Measurements from ENCODE around the gene SNORC. TPM values are rescaled to one million over a fixed set of nuclear protein-coding genes. Genes with fewer than 3 reads are reported as not detected.
"Not testable (repeated sequence)": the region's sequence is repeated elsewhere in the genome, so short reads cannot be mapped to it uniquely, and the experiment has no call there.

SNORC gene
- 1 to 10 TPM; 1.3 to 3.6 TPM for total RNA-seq

DNA sequence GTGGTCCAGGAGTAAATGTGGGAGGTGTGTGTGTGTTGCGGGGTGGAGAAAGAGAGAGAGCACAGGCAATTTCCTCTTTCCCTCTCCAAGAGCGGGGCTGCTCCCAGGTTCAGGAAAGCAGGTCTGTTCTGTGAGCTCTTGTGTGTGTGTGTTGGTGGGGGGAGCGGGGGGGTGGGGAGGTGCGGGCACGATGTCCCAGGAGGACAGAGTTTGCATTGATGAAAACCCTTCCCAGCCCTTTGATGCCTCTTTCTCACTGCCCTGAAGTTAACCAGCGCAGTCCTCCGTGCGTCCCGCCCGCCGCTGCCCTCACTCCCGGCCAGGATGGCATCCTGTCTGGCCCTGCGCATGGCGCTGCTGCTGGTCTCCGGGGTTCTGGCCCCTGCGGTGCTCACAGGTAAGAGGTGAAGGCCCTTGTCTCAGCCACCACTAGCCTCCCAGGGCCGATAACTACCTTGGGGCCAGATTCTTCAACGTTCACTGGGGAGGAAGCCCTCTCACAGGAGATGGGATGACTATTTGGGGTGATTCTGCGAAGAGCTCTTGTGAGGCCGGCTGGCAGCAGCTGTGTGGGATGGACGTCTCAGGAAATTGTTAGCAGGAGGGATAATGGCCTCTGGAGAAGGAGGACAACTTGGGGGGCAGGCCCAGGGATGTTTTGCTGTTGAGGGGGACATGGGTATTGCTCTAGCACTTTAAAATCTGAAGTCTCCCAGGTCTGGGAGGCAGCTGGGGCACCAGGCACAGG lies at the start of gene SNORC:
TSS of gene SNORC (plus strand) at position 247 of the 748 bp plus-strand sequence. CDS start at position 325, 78 bp downstream.
- DNase-seq (ENCODE audit: low spot score in 2 of 2) (no peak), ATAC-seq (no peak)
- peak within 1 kb of the TSS in 1 of 2 donors; percentile 70 for H3K27ac Mint-ChIP-seq
- no peaks in the 10 kb centered on the region for H3K36me3 Mint-ChIP-seq
- no peaks in the 10 kb centered on the region for H3K9me3 Mint-ChIP-seq

DNA sequence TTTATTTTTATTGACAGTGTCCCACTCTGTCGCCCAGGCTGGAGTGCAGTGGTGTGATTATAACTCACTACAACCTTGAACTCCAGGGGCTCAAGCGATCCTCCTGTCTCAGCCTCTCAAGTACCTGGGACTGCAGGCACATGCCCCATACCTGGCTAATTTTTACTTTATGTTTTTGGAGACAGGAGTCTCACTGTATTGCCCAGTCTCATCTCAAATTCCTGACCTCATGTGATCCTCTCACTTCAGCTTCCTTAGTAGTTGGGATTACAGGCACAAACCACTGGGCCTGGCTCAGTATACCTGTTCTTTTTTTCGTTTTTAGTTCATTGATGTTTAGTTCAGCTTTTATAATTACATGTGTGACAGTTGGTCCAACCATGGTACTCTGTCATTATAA lies 40.1 kb upstream of the SNORC start:
- ATAC-seq = no peak
- Mint-ChIP-seq H3K9me3 (no peaks in the 10 kb centered on the region), H3K36me3 (peaks cover 12 to 23% of the 10 kb centered on the region in 2 donors), H3K27ac (no peak overlapping the region)
- no peak for DNase-seq (ENCODE audit: low spot score in 2 of 2)

GRCh38 chr2:232831496-232831895 lies 38.6 kb upstream of the SNORC start:
- H3K27ac Mint-ChIP-seq = no peak overlapping the region
- no peak for DNase-seq (ENCODE audit: low spot score in 2 of 2)
- H3K36me3 Mint-ChIP-seq = peaks cover under 1 to 8% of the 10 kb centered on the region in 2 donors
- ATAC-seq = no peak
- H3K9me3 Mint-ChIP-seq = no peaks in the 10 kb centered on the region

DNA sequence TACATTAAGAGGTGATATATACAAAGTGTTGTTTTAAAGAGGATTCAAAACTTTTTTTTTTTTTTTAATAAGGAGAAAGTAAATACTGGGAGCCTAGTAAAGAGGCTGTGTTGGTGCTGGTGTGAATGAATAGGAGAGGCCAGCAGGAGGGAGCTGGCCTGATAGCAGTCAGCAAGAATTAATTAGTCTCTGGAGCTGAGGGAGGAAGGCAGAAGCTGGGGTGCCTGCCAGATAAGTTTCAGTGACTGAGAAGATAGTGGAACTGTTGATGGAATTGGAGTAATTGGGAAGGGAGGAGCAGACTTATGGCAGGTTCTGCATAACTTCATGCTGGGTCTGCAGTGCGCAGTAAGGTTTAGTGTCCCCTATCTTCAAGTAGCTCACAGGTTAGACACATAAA lies 36.2 kb upstream of the SNORC start:
- ATAC-seq = no peak

GRCh38 chr2:232835687-232836208 lies 34.3 kb upstream of the SNORC start:
- Mint-ChIP-seq H3K27ac (no peak overlapping the region), H3K36me3 (peaks cover 0 to 6% of the 10 kb centered on the region in 2 donors), H3K9me3 (no peaks in the 10 kb centered on the region)
- ATAC-seq (no peak), DNase-seq (ENCODE audit: low spot score in 2 of 2) (no peak)

More for the DNA sequence above, 36.2 kb upstream of the SNORC start:
- Mint-ChIP-seq H3K27ac (peak overlapping the region; percentile 20 to 78), H3K9me3 (no peaks in the 10 kb centered on the region), H3K36me3 (peaks cover 0 to 6% of the 10 kb centered on the region in 2 donors)
- no peak for DNase-seq (ENCODE audit: low spot score in 2 of 2)

DNA sequence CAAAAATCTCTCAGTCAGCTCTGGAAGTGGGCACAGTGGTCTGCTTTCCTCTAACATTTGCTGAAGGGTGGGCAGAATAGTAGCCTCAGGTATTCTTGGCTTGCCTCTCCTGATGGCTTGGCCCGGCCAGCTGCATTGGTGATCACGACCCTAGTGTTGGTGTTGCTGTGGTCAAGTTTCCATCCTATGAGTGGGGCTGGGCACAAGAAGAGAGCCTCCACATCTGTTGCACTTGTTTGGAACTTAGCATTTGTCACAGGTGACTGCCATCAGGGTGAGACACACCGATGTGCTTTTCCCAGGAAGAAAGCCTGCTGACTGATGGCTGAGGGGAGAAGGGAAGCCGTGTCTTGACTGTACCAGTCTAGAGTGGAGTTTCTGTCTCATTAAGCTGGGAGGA lies 33.1 kb upstream of the SNORC start:
- peak overlapping the region in 1 of 2 donors; percentile 88 for H3K27ac Mint-ChIP-seq
- H3K9me3 Mint-ChIP-seq = no peaks in the 10 kb centered on the region
- DNase-seq (ENCODE audit: low spot score in 2 of 2) (no peak), ATAC-seq (no peak)
- peaks cover under 1 to 6% of the 10 kb centered on the region in 2 donors for H3K36me3 Mint-ChIP-seq

DNA sequence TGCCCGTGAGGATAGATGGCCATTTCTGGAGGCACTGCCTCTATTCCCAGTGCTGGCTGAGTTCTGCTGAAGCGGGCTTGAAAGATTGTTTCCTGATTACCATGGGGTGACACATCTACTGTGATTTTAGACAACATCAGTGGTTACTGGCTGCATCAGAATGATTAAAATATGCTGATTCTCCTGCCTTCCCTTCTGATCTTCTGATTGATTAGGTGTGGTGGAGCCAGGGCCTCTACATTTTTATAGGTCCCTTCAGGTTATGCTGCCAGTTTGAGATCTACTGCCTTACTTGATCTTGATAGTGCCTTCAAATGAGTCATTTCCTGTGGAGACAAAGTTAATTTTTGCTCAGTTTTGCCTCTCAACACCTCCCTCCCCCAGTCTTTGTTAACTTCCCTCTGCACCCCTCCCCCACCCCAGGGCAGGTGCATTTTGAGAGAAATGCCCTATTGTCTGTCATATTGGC lies 31.6 kb upstream of the SNORC start:
- Mint-ChIP-seq H3K36me3 (peaks cover 2 to 11% of the 10 kb centered on the region in 2 donors), H3K27ac (peak overlapping the region; percentile 65 to 88), H3K9me3 (no peaks in the 10 kb centered on the region)
- DNase-seq (ENCODE audit: low spot score in 2 of 2) (peak in 1 of 2 donors; percentile 47), ATAC-seq (peak; percentile 86 to 90)

GRCh38 chr2:232839411-232840079 lies 30.5 kb upstream of the SNORC start:
- Mint-ChIP-seq H3K27ac (peak overlapping the region in 1 of 2 donors; percentile 58), H3K36me3 (peaks cover 6 to 11% of the 10 kb centered on the region in 2 donors), H3K9me3 (no peaks in the 10 kb centered on the region)
- DNase-seq (ENCODE audit: low spot score in 2 of 2) (no peak), ATAC-seq (no peak)

DNA sequence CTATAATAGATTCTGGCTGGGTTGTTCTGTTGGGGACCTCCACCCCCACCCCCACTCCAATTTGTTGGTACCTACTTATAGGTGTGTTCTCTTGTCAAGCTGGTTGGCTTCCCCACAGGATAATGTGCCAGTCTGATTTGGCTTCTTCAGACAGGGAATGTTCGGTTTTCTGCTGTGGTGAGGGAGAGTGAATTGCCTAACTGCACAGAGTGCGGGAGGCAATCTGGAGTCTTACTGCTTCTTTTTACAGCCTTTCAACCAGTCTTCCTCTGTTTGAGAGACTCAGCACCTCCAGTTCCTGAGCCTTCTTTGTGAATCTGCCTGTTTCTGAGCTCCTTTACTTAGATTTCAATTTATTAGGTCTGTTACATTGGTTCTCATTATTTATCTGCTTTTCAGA lies 27.4 kb upstream of the SNORC start:
- H3K9me3 Mint-ChIP-seq = no peaks in the 10 kb centered on the region
- H3K27ac Mint-ChIP-seq = peak overlapping the region in 1 of 2 donors; percentile 53
- no peak for ATAC-seq
- DNase-seq (ENCODE audit: low spot score in 2 of 2) = no peak
- peaks cover 6 to 16% of the 10 kb centered on the region in 2 donors for H3K36me3 Mint-ChIP-seq

GRCh38 chr2:232843834-232844233 lies 26.2 kb upstream of the SNORC start:
- Mint-ChIP-seq H3K36me3 (peaks cover 6 to 16% of the 10 kb centered on the region in 2 donors), H3K9me3 (no peaks in the 10 kb centered on the region), H3K27ac (no peak overlapping the region)
- no peak for ATAC-seq
- DNase-seq (ENCODE audit: low spot score in 2 of 2) = no peak

DNA sequence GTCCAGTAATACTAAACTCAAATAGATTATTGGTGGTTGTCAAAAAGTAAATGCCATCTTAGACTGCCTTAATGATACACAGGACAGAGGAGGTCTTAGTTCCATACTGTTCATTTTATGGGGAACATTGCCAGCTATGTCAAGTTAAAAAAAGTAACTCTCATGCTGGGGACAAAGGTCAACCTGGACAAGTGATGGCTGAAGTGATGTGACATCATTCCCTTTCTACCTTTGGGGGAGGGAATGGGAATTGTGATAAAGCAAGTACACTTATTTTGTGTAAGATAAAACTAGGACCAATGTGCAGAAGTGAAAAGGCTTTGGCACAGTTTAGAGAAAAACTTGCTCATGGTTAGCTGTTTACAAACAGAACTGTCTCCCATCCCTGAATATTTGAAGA lies 24.0 kb upstream of the SNORC start:
- Mint-ChIP-seq H3K9me3 (no peaks in the 10 kb centered on the region), H3K36me3 (peaks cover 6 to 16% of the 10 kb centered on the region in 2 donors), H3K27ac (peak overlapping the region in 1 of 2 donors; percentile 27)
- no peak for DNase-seq (ENCODE audit: low spot score in 2 of 2)
- no peak for ATAC-seq

DNA sequence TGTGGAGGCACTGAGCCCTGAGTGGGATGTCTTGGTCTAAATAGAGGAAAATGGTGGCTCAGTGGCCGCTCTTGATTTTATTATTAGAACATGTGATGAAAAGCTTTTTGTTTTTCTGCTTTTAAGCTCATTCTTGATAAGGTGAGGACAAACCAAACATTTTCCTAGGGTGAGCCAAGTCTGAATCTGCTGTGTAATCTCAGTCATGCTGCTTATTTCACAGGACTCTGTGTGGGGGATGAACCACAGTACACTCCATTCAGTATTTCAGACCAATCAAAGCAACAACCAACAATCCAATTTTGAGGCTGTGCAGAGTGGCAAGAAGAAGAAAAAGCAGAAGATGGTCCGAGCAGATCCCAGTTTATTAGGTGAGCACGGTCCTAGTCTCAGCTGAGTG lies 20.0 kb upstream of the SNORC start:
- H3K27ac Mint-ChIP-seq = peak overlapping the region in 1 of 2 donors; percentile 52
- DNase-seq (ENCODE audit: low spot score in 2 of 2) (no peak), ATAC-seq (no peak)
- H3K36me3 Mint-ChIP-seq = peaks cover 0 to 5% of the 10 kb centered on the region in 2 donors
- H3K9me3 Mint-ChIP-seq = no peaks in the 10 kb centered on the region

- H3K9me3 Mint-ChIP-seq; H3K27ac Mint-ChIP-seq; ATAC-seq; H3K36me3 Mint-ChIP-seq; DNase-seq (ENCODE audit: low spot score in 2 of 2): not testable (repeated sequence)
Measured at GRCh38 chr2:232852081-232852480, 18.0 kb upstream of the SNORC start.

- Mint-ChIP-seq H3K27ac (no peak overlapping the region), H3K36me3 (peaks cover 5 to 9% of the 10 kb centered on the region in 2 donors), H3K9me3 (no peaks in the 10 kb centered on the region)
- no peak for DNase-seq (ENCODE audit: low spot score in 2 of 2)
- no peak for ATAC-seq
Measured at GRCh38 chr2:232852676-232853075, 17.4 kb upstream of the SNORC start.

GRCh38 chr2:232854082-232854481 lies 16.0 kb upstream of the SNORC start:
- Mint-ChIP-seq H3K27ac (peak overlapping the region in 1 of 2 donors; percentile 63), H3K36me3 (peaks cover 5 to 9% of the 10 kb centered on the region in 2 donors), H3K9me3 (no peaks in the 10 kb centered on the region)
- DNase-seq (ENCODE audit: low spot score in 2 of 2) (no peak), ATAC-seq (no peak)

GRCh38 chr2:232857158-232857563 lies 12.9 kb upstream of the SNORC start:
- Mint-ChIP-seq H3K36me3 (peaks cover 5 to 9% of the 10 kb centered on the region in 2 donors), H3K27ac (peak overlapping the region in 1 of 2 donors; percentile 9), H3K9me3 (no peaks in the 10 kb centered on the region)
- DNase-seq (ENCODE audit: low spot score in 2 of 2) (no peak), ATAC-seq (no peak)

DNA sequence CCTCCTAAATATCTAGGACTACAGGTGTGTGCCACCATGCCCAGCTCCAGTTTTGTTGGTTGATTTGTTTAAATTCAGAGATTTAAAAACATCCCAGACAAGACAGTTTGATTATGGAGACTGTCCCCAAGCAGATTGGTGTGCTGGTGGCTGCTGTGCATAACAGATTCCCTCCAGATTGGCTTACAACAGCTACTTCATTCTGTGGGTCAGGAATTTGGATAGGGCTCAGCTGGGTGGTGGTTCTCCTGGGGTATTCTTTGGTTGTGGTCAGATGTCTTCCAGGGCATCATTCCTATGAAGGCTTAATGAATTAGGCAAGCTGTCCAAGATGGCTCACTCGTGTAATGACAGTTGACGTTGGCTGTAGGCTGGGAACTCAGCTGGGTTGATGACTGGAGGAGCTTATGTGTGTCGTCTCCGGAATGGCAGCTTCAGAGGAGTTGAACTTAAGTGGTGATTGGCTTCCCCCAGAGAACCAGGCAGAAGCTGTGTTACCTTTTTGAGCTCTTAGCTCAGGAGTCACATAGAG lies 10.6 kb upstream of the SNORC start:
- Mint-ChIP-seq H3K9me3 (no peaks in the 10 kb centered on the region), H3K36me3 (peaks cover 5 to 9% of the 10 kb centered on the region in 2 donors), H3K27ac (peak overlapping the region in 1 of 2 donors; percentile 48)
- DNase-seq (ENCODE audit: low spot score in 2 of 2) = no peak
- no peak for ATAC-seq
